HepG2 (cell line): ENCODE results near the gene NCOA6. TPM values are rescaled to one million over a fixed set of nuclear protein-coding genes. Genes with fewer than 3 reads are reported as not detected.

ENCODE experiments used
- ATAD3A ChIP-seq: sonication (generic); formaldehyde crosslinking; IDR thresholded peaks from 2 replicates; pipeline ENCODE4 v1.4.0; 2020; ENCODE audit warnings: missing genetic modification reagents
- ATM ChIP-seq: fragments of 450-650 bp; IDR thresholded peaks from 2 replicates; pipeline ENCODE4 v1.7.1; 2017; ENCODE audit warnings: mild to moderate bottlenecking, borderline replicate concordance
- CREB1 ChIP-seq, 2 experiments: fragments of 450-650 bp in 1 of 2; IDR thresholded peaks; 2 replicates each; pipeline ENCODE4 v1.6.1; 2016 to 2017; ENCODE audit warnings: control low read depth in 1 of 2, mild to moderate bottlenecking in 1 of 2, missing compliant biosample characterization in 1 of 2, missing genetic modification characterization in 1 of 2
- EHMT2 ChIP-seq: fragments of 200-600 bp; sonication (generic); IDR thresholded peaks from 2 replicates; pipeline ENCODE4 v1.7.0; 2017; ENCODE audit warnings: antibody characterized with exemption, low read depth, low read length, borderline replicate concordance
- EP300 ChIP-seq, 3 experiments: sonication (generic) in 1 of 3; formaldehyde crosslinking in 1 of 3; IDR thresholded peaks; 2 replicates each; pipeline versions ENCODE4 v1.5.1 to v1.6.1; 2011 to 2020; ENCODE audit warnings: low read depth in 2 of 3, low read length in 2 of 3, borderline replicate concordance in 1 of 3, improper control_type of control experiment in 1 of 3, mild to moderate bottlenecking in 1 of 3, missing genetic modification reagents in 1 of 3, moderate library complexity in 1 of 3
- FOXK2 ChIP-seq: fragments of 450-650 bp; IDR thresholded peaks from 2 replicates; pipeline ENCODE4 v1.6.1; 2016
- JARID2 ChIP-seq: sonication (generic); formaldehyde crosslinking; IDR thresholded peaks from 2 replicates; pipeline ENCODE4 v1.8.1; 2023; ENCODE audit warnings: missing genetic modification reagents, inconsistent platforms; ENCODE audit not compliant: insufficient replicate concordance
- MEIS1 ChIP-seq: sonication (generic); formaldehyde crosslinking; IDR thresholded peaks from 2 replicates; pipeline ENCODE4 v1.9.0; 2021; ENCODE audit warnings: mild to moderate bottlenecking, missing genetic modification reagents, moderate library complexity, borderline replicate concordance
- MLX ChIP-seq: IDR thresholded peaks from 2 replicates; pipeline ENCODE4 v1.6.1; 2016
- NRL ChIP-seq: sonication (generic); formaldehyde crosslinking; IDR thresholded peaks from 2 replicates; pipeline ENCODE4 v1.5.0; 2020; ENCODE audit warnings: missing genetic modification reagents, mild to moderate bottlenecking, moderate library complexity, borderline replicate concordance
- SP2 ChIP-seq: sonication (generic); formaldehyde crosslinking; IDR thresholded peaks from 2 replicates; pipeline ENCODE4 v1.5.1; 2020; ENCODE audit warnings: mild to moderate bottlenecking, missing genetic modification reagents
- TARDBP ChIP-seq: sonication (generic); formaldehyde crosslinking; IDR thresholded peaks from 2 replicates; pipeline ENCODE4 v1.8.0; 2022; ENCODE audit warnings: mild to moderate bottlenecking, missing genetic modification reagents
- XRCC5 ChIP-seq: fragments of 200-400 bp; formaldehyde crosslinking; optimal IDR thresholded peaks from 2 replicates; pipeline ENCODE3; 2017; ENCODE audit warnings: mild to moderate bottlenecking, low read length
- ZBTB40 ChIP-seq, 2 experiments: fragments of 450-650 bp in 1 of 2; sonication (generic) in 1 of 2; formaldehyde crosslinking in 1 of 2; IDR thresholded peaks; 2 replicates each; pipeline versions ENCODE4 v1.6.1 to v1.8.0; 2016 to 2022; ENCODE audit warnings: antibody characterized with exemption in 1 of 2, mild to moderate bottlenecking in 1 of 2, missing genetic modification reagents in 1 of 2
- ZFP82 ChIP-seq: sonication (generic); formaldehyde crosslinking; IDR thresholded peaks from 2 replicates; pipeline ENCODE4 v1.5.1; 2020; ENCODE audit warnings: mild to moderate bottlenecking, missing genetic modification reagents, borderline replicate concordance
- ZMYM3 ChIP-seq: sonication (generic); formaldehyde crosslinking; IDR thresholded peaks from 2 replicates; pipeline ENCODE4 v1.5.1; 2020; ENCODE audit warnings: mild to moderate bottlenecking, missing genetic modification reagents
- ZNF10 ChIP-seq: sonication (generic); formaldehyde crosslinking; IDR thresholded peaks from 2 replicates; pipeline ENCODE4 v1.4.0; 2020; ENCODE audit warnings: mild to moderate bottlenecking, low read depth, missing genetic modification reagents, borderline replicate concordance
- ZNF441 ChIP-seq: sonication (generic); formaldehyde crosslinking; IDR thresholded peaks from 2 replicates; pipeline ENCODE4 v1.7.0; 2021; ENCODE audit warnings: missing genetic modification reagents, borderline replicate concordance
- ZNF552 ChIP-seq: sonication (generic); formaldehyde crosslinking; IDR thresholded peaks from 2 replicates; pipeline ENCODE4 v1.9.0; 2022; ENCODE audit warnings: missing genetic modification reagents, mild to moderate bottlenecking, borderline replicate concordance
- ZNF670 ChIP-seq: sonication (generic); formaldehyde crosslinking; IDR thresholded peaks from 2 replicates; pipeline ENCODE4 v1.8.0; 2022; ENCODE audit warnings: mild to moderate bottlenecking, missing genetic modification reagents, borderline replicate concordance
- ZNF850 ChIP-seq: sonication (generic); formaldehyde crosslinking; conservative IDR thresholded peaks from 2 replicates; pipeline ENCODE4 v1.9.0; 2021; ENCODE audit warnings: mild to moderate bottlenecking, missing genetic modification reagents
- polyA plus RNA-seq, 8 experiments: library from polyadenylated mRNA; depleted of rRNA in 3 of 8; stranded (reverse) in 7 of 8; unstranded in 1 of 8; fragments of >200 nt; fragmentation: Illumina TruSeq in 4 of 8; extraction: Trizol in 4 of 8; gene quantifications; 2 replicates each; pipeline versions ENCODE4 v1.2.1 to v1.2.3, GENCODE V29; 2011 to 2016; ENCODE audit warnings: low read depth in 4 of 8, missing spikeins in 1 of 8, mixed read lengths in 1 of 8; ENCODE audit not compliant: insufficient read depth in 1 of 8
- total RNA-seq, 5 experiments: library from RNA; depleted of rRNA; stranded (reverse); fragments of >200 nt; fragmentation: Illumina TruSeq; extraction: Trizol; gene quantifications; 2 replicates each; pipeline ENCODE4 v1.2.3, GENCODE V29; 2016; ENCODE audit warnings: low read depth in 1 of 5

The NCOA6 gene
- total and polyA plus RNA-seq, 2 of the 13 experiments (the other 11 are each of a cell fraction or from before 2014, with no cell fraction given): 11.2 to 29.3 TPM

- TF ChIP-seq ZBTB40 (IDR thresholded peaks at IDR 0.05) (no peak), ZBTB40 (CRISPR knock-in tag; IDR thresholded peaks at IDR 0.05) (no peak), JARID2 (CRISPR knock-in tag) (no peak), ZMYM3 (CRISPR knock-in tag) (no peak), TARDBP (CRISPR knock-in tag) (no peak), ZNF670 (CRISPR knock-in tag) (no peak), ZNF10 (CRISPR knock-in tag) (no peak), XRCC5 (no peak), MEIS1 (CRISPR knock-in tag) (peak; percentile 29; the same call in 1 of the 2 replicates), EP300 (IDR thresholded peaks at IDR 0.05; ENCODE audit: low read depth in 2 of 2, low read length in 2 of 2) (no peak), EP300 (CRISPR knock-in tag; IDR thresholded peaks at IDR 0.05; ENCODE audit: borderline replicate concordance) (no peak), CREB1 (IDR thresholded peaks at IDR 0.05) (peak; percentile 65; the same call in 1 of the 2 replicates), CREB1 (CRISPR knock-in tag; IDR thresholded peaks at IDR 0.05) (no peak), ZNF850 (0 out of 2 replicates have a peak, but pooled peaks have one; percentile 24), SP2 (CRISPR knock-in tag) (peak; percentile 20; the same call in 1 of the 2 replicates), ZNF441 (CRISPR knock-in tag) (no peak), FOXK2 (no peak), ZFP82 (CRISPR knock-in tag) (peak; percentile 46; the same call in 1 of the 2 replicates), EHMT2 (no peak), MLX (CRISPR knock-in tag) (no peak), ZNF552 (CRISPR knock-in tag) (no peak), ATAD3A (no peak), NRL (CRISPR knock-in tag) (no peak), ATM (no peak)
These were observed 48.2 kb upstream of the NCOA6 start (continued) for GRCh38 chr20:34873583-34874093.
